GM21529 (cell line): ENCODE results near the gene DYSF.

ENCODE experiments used
- ATAC-seq: cut with Tn5 transposase; IDR thresholded peaks from one replicate; pipeline ENCODE4 v1.9.1; 2021; ENCODE audit not compliant: unreplicated experiment

Gene DYSF

DNA sequence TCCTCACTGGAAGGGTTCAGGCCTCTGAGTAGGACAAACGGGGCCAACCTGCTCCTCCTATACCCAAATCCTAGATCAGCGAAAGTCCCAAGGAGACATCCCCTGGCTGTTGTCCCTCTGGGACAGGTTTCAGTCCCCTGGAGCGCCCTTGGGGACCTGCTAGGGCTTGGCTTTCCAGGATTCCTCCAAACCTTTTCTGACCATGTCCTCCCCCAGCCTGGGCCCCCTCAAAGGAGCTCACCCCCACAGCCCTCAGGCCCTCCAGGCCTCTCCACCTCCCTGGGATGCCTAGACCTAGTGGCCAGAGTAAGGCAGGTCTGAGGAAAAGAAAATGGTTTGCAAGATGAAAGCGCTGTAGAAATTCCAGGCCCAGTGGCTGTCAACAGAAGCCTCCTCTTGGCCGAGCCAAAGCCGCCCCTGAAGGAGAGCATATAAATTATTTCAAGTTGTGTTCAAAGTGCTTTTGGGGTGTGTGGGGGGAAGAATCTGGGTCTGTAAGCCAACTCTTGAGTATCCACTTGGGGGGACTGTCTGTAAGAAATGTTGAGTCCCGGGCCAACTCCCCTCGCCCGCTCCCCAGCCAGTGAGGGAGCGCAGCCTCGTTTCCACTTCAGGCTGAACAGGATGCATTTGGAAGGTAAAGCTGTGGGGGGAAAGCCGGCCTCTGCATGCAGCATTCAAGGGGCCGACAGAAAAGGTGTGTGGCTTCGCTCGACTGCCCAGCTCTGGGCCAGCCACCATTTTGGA, 158.6 kb downstream of the DYSF start:
- ATAC-seq: no peak

DNA sequence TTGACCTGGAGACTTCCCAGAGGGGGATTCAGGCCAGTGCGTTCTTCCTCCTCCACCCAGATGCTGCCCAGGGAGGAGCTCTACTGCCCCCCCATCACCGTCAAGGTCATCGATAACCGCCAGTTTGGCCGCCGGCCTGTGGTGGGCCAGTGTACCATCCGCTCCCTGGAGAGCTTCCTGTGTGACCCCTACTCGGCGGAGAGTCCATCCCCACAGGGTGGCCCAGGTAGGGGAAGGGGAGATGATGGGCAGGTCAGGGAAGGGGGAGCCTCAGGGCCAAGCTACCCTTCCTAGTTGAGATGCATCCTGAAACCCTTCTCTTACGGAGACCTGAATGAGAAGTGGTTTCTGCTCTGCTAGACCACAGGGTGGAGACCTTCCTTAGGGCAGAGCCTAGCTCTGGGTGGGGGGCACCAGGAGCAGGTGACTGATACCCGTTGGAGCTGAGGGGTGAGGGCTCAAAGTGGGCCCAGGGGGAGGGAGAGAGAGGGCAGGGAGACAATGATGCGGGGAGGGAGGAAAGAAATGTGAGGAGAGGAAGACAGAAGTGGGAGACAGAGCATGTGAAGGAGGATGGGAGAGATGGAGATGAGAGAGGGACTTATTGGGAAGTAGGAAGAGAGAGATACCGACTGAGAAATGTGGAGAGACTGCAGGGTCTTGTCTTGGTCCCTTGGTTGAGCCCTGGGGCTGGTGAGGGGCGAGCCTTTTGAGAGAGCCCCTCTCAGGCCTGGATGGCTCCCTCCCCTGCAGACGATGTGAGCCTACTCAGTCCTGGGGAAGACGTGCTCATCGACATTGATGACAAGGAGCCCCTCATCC, 159.4 kb downstream of the DYSF start:
- no peak for ATAC-seq

DNA sequence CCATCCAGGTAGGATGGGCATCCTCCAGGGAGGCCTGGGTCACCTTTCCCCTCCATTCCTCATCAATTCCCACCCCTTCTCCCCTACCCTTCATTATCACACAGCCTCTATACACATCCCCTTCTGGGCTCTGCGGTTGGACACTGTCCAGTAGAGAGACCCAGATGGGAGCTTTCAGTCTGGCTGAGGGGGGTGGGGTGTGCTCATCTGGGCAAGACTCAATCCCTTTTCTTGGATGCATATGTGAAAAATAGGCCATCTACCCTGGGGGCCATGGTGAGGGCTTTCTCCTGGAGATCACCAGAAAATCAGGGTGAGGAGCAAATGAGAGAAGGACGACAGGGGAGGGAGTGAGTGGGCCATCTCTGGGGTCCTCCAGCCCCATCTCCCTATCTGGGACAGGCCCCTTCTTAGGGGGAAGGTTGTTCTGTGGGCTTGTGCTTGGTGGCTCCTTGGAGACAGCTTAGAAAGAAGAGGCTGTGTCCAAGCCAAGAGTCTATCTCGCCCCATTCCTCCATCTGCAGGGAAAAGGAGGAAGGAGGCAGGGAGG, 160.1 kb downstream of the DYSF start:
- ATAC-seq: no peak

DNA sequence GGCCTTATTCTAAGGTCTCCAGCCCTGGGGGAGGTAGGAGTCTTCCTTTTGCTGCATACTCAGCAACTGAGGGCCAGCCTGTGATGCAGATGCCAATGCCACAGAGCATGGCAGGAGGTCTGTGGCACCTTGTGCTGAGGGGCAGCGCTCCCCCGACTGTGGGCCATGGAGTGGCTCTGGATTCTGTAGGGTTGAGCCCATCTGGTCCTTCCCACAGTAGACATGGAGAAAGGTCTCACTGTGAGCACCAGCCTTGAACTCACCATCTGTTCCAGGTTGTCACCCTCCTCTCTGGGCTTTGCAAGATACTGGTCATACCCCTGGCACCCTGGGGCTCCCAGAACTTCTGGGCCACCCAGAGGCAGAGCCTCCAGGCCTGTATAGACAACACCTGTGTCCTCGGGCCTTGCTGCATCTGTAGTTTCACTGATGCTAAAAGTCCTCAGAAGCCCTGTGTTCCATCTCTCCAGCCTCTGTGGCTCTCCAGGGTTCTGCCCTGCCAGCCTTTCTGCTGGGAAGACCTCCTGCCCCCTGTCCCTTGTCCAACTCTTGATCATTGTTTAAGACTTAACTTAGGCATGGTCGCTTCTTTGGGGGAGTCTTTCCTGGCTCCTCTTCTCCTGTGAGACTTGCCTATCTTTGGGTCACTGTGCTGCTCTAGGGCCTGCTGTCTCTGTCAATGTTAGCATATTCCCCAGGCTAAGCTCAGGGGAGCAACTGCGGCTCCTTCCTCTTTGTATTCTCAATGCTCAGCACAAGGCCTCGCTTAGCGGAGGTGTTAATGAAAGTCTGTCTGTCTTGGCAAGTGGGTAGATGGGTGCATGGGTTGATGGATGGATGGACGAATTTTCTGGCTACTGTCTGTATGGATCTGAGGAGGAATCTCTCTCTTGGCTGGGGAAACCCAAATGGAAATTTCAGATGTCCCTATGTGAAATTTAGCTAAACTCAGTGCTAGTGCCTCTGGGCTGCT, 160.9 kb downstream of the DYSF start:
- no peak for ATAC-seq

DNA sequence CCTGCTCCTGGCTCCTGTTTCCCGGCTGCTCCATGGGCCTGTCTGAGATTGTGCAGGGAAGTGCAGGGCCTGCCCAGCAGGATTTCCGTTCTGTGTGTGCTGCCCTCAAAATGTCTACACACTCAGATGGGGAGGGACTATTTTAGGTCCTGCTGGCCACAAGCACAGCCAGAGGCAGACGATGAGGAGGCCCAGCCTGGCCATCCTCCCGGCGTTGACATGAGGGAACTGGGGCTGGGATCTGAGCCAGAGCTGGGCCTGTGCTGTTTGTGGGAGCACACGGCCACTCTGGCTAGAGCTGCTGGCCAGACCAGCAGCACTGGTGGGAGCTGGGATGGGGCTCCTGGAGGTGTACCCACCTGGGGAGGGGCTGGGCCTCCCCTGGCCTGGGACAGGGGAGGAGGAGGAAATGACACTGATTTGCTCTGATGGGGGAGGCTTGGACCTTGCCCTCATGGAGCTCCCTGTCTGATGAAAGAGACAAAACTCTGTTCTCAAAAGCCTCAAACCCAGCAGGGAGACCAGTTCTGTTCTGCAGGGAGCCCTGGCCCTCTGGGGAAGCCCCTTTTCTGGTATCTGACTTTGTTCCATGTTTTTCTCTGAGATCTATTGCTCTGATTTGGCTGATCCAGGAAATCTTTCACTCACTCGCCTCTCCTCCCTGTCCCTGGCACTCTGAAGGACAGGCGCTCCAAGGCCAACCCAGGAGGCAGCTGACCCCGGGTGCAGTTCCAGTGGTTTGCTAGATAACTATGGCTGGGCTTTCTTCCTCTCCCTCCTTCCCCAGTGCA, 161.8 kb downstream of the DYSF start:
- no peak for ATAC-seq

DNA sequence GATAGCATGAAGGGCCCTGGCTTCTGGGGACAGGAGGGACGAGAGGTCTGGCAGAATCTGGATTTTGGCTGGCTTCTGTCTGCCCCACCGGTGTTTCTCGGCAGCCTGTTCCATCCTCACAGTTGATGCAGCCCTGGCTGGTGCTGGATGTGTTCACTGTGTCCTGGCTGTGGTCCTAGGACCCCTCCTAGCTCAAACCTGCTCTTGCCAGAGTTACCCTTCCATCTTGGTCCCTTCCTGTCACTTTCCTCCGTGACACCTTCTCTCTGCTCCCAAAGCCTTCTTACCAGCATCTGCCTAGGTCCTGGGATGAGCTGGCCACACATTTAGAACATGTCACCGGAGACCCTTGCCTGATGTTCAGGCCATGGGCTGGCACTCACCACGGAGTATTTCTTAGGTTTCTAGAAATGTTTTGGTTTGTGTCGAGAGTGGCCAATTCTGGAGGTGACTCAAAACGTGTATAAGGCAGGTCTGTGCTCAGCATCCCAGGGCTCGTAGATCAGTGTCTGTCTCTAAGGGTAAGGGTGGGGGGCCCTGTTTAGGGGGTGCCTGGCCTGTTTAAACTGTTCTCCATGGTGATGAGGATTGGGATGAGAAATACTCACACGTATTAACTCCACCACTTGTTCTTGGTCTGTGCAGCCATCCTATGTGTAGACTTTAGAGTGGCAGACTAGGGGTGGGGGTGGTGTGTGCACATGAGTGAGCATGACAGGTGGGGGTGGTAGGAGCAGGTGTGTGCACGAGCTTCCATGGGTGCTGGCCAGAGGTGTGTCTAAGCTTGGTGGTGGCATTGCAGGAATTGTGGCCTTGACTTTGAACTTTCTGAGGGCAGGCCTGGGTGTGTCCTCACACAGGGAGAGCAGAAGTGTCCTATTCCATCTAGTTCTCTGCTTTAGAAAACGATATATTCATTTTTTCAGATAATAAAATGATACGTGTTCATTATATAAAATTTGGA, 162.7 kb downstream of the DYSF start:
- no peak for ATAC-seq

DNA sequence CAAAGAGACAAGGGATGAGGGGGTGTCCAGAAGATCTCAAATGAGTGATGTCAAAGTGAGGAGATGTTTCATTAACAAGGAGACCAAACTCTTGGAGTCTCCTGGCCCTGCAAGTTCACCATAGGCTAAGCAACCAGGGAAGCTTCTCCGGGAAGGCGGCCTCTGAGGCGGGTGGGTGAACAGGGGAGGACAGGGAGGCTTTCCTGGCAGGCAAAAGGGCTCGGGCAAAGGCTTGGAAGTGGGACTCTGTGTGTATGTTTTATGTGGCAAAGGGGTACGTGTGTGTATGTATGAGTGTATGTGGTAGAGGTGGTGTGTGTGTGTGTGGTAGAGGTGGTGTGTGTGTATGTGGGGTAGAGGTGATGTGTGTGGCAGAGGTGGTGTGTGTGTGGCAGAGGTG, 163.9 kb downstream of the DYSF start:
- ATAC-seq: no peak

DNA sequence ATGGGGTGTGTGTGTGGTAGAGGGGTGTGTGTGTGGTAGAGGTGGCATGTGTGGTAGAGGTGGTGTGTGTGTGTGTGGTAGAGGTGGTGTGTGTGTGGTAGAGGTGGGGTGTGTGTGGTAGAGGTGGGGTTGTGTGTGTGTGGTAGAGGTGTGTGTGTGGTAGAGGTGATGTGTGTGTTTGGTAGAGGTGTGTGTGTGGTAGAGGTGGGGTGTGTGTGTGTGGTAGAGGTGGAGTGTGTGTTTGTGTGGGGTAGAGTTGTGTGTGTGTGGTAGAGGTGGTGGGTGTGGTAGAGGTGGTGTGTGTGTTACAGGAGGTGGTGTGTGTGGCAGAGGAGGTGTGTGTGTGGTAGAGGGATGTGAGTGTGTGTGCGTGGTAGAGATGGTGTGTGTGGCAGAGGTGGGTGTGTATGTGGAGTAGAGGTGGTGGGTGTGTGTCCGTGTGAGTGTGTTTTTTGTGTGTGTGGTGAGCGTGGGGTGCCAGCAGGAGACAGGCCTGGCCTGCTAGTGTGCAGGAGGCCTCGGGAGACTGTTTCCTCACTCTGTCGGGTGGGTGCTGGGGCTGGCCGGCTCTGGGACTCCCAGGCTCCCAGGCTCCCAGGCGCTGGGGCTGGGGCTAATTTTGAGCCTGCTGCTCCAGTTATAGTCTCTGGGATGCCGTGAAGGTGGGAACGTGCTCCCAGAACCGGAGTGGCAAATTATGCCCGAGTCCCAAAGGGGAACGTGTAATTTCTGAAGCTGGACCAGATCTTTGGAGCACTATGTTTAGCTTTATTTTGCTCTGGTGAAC, 165.2 kb downstream of the DYSF start:
- no peak for ATAC-seq

DNA sequence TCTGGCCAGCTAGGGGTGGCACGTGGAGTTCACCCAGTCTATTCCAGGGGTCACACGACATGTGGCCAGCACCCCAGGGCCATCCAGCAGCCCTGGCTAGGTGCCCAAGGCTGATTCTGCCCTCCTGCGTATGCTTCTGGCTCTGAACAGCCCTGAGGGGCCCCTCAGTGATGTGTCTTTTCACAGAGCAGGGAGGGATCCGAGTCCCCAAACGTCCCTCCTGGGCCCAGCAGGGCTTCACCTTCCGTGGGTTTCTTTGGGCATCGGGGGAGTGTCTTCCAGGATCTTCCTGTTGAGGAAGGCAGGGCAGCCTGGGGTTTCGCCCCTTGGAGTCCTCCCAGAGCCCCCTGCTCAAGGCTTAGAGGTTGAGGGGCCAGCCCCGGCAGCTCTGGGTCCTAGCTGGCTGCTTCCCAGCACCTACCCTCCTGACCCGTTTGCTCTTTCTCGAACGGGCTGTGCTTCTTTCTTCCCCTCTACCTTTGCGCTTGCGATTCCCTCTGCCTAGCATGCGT, 165.9 kb downstream of the DYSF start:
- ATAC-seq: no peak

DNA sequence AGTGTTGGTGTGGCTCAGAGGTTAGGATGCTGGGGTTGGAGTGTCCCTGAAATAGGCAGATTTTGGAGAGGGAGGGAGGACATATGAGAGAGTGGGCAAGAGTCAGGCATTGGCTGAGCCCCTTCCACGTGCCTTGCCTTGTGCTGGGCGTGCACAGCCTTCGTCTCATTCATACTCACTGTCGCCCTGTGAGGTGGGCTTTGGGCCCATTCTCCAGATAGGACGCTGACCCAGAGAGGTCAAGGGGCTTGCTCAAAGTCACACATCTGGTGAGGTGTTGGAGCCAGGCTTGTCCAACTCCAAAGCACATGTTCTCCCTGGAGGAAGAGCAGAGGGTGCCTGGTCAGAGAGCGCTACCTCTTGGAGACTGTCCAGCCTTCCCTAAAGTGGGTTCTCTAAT, 166.8 kb downstream of the DYSF start:
- ATAC-seq: no peak

DNA sequence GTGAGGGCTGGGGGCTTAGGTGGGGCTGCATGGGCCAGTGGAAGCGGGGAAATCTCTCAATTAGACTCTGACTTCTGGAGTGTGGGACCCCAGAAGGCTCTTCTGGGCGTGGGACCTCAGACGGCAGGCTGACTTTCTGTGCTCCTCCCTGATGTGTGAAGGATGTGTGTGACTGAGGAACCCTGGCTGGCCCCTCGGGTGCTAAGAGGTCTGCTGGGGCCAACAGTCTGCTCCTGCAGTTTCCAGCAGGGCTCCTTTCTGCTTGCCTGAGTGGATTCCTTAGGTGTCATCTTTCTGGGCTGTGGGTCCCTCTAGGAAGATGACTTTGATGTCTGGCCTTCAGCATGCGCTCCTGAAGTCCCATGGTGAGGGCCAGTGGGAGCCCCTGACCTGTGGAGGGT, 167.5 kb downstream of the DYSF start:
- no peak for ATAC-seq

DNA sequence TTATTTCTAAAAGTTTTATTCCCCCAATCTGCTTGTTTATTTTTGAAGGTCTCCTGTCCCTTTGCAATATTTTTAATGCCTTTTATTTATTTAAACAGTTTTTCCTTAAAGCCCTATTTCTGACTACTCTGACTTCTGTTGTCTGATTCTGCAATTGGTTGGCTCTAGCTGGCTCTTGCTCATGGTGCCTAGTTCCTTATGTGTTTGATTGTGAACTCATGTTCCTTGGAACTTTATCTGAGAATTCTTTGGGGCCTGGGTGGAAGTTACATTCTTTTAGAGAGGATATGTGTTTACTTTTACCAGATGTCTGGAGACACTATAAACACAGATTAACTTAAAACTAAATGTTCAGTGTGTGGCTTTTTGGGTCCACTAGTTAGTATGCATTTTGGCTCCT, 175.9 kb downstream of the DYSF start:
- ATAC-seq: no peak

DNA sequence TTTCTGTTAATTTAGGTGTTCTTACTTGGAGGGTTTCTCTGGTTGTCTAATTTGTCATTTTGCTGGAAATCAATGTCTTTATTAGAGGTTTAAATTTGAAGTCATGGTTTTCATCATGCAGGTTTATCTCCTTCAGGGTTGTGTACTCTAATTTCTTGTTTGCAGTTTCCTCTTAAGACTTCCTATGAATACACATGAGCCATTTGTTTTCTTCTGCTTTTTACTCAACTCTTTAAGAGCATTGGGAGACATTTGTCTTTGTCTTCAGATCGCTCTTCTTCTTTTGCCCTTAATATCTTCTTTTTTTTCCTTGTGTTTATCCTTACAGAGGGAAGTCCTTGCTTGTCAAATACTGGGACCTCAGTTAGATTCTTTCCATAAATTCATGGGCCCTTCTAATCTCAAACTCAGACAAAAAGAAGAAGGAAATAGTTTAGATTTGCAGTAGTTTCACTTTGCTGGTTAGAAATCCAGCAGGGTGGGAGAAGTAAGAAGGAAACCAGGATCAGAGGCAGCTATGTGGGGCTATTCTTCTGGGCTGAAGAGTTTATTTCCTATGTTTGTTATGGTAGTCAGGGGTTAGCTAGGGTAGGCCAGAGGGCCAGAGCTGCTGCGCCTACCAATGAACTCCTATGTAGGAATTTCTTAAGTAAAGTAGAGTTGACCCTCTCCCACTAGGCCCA, 176.6 kb downstream of the DYSF start:
- ATAC-seq: no peak

DNA sequence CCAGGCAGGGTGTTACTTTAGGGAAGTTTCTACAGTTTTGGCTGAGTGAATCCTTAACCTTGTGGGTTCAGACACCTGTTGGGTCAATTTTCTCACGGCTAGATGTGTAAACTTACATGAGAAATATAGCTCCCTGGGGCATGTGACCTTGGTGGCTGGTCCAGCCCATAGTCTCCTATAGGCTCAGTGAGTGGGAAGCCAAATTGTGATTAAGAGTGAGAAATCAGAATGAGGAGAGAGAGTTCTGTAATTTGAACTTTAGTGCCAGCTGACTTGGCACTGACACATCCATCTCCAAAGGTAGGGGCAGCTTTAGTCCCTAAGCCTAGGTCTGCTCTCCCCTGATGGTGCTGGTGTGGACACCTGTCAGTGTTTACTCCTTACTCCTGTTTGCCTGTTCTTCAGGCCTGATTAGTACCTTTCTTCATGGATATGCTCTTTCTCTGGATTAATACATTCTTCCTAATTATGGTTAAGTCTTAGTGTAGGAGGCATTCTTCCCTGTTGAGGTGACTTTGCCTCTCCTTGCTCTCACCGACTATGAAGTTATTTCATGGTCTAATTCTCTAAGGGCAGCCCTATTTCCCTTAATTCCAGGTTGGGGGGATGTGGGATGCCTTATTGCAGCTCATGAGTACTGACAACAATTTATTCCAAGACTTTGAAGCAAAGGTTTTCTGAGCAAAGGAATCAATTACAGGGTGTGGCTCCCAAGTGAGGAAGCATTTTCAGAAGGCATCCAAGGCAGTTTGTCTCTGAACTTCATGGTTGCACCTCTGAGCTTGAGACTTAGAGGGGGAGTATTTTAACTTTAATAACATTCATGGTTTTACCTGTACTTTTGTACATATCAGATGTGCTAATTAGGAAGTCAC, 177.3 kb downstream of the DYSF start:
- no peak for ATAC-seq

DNA sequence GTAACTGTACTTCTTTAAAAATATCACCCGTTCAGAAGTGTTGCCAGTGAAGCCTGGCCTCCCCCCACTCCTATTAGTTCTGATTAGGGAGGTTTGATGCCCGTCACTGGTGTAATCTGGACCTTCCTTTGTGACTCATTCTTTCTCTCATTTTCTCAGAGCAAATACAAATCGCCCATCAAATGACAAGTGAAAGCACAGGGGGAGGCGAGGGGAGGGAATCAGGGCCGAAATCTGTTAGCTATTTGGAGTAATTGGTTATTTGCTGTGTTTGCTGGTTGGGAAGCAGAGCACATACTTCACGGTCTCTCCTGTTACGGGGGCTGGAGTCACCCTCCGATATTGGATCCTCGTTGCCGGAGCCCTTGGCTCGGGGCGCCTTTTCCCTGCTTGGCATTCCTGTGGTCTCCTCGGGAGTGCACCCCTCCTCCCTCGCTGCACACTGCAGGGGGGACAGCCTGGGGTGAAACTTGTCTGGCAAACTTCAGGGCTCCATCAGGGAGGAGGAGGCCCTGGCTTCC, 178.1 kb downstream of the DYSF start:
- ATAC-seq: no peak

DNA sequence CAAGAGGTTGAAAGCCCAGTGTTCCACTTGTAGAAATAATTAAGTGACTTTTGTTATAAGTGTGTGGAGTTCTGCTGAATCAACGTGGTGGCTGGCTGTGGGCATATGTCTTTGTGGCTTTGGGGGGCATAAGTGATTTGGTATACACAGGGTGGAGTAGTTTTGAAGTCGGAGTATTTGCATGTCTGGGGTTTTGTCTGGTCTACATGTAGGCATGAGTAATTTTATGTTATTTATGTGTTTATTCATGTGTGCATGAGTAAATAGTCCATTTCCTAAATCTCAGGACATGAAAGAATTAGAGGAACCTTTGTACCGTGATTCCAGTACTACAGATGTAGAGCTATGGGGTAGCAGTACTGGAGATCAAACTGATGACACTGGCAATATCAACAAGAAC, 179.7 kb downstream of the DYSF start:
- no peak for ATAC-seq
